ENCODE results near the gene GEMIN8.

The GEMIN8 gene

DNA sequence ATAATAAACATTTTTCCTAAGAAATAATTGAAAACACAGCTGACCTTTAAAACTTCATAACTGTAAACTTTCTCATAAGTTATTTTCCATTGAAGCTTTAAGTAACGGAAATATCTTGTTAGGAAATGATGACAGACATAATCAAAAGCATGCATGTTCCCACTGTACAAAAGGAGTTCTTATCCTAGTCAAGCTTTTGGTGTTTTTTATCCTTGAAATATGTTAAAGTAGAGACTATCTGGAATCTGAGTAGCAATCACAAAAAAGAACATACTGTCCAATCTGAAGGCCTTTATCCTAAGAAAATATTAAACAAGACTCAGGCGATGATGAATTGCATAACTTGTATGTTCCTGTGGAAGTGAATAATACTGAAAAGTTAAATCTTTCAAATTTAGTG is 14.4 kb downstream of the GEMIN8 start:
- FAIRE-seq = no peak

DNA sequence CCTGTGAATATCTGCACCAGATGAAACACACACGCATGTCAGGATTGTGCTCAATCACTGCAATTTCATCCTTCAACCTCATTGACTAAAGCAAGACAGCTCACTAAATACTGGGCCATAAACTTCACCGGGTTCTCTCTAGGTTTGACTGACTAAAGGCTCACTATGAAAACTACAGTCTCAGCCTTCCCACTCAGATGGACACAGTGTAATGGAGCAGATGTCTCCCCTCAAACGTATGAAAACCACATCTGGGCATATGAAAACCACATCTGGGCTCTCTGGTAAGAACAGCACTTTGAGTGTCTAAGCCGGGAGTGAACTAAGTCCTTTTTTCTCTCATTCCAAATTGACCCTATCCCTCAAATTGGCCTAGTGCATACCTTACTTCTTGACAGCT is 15.2 kb downstream of the GEMIN8 start:
- no peak for FAIRE-seq

DNA sequence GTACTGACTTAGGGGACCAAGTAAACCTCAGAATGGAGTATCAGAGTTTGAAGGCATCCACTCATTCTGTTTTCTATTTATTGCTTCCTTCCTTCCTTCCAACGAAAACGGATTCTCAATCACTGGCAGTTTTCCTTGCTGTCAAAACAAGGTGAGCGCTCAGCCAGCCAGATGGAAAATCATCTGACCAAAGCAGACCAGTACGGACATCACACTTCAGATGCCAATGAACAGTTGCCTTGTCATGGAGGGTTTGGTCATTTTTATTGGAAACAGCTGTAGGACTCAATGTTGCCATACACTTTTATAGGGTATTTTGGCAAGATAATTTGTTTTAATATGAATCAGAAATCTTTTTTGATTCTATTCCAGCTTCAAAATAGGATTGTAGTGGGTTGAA is 16.6 kb downstream of the GEMIN8 start:
- FAIRE-seq = no peak

DNA sequence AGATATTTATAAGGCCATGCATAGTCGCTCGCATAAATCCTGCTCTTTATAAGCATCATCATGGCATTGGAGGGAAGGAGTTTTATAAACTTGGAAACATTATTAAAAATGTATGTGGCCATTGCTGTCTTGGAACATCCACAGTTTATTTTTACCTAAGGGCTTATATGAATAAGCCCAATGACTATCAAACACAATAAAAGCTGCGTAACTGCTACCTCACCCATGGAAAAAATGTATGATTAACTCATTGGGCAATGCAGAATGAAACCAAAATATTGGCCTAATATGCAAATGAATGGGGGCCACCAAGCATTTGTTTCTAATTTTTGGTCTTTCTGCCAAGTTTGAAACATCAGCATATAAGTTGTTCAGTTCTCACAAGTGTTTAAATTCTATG is 19.1 kb downstream of the GEMIN8 start:
- no peak for FAIRE-seq

DNA sequence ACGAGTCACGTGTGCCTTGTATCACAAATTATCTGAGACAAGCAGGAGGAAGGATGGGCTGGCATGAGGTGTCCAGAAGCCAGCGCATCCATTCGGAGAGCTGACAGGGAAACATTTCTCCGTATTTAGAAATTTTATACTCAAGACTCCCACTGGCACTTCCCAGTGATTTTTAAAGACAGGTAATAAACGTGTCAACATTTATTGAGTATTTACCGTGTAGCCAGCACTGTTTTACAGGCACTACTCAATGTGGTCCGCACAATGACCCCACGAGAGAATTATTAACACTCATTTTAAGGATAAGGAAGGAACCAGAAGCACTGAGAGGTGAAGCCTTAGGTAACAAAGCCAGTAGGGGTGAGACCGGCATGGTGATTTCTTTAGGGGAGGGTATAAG is 23.2 kb downstream of the GEMIN8 start:
- no peak for FAIRE-seq

DNA sequence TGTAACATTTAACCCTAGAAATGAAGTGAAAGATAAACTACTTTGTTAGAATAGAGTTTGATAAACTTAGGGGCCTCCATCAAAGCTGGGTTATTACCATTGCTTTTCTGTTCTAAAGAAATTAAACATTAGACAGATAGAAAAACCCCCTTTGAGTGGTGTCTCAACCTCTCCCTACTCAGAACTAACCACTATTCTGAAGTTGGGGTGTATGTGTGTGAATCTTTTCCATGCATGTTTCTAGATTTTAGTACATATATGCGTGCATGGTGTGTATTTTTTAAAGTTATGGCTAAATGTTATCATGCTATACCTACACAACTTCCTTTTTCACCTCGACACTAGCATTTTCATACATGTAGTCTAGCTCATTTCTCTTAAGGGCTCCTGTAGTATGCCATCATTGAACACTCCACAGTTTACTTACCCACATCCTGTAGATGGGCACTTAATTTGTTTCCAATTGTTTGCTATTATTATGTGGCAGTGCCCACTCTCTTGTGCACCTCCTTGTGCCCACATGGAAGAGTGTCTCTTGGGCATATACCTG is 25.7 kb downstream of the GEMIN8 start:
- FAIRE-seq = no peak

DNA sequence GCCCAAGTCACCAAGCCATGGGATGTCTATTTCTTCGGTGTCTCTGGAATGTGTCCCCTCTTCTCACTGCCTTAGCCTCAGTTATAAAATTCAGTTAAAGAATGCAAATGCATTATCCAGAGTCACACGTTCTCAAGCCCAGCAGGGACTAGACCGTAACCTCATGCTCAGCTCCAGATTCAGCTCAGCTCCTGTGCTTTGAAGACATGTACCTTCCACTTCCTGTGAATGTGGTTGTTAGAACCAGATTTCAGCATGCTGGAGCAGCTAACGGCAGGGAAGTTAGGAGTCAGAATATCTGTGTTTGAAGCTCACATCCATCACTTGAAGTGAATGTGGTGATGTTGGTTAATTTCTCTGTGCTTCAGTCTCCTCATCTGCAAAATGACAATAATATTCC is 26.7 kb downstream of the GEMIN8 start:
- FAIRE-seq = no peak

DNA sequence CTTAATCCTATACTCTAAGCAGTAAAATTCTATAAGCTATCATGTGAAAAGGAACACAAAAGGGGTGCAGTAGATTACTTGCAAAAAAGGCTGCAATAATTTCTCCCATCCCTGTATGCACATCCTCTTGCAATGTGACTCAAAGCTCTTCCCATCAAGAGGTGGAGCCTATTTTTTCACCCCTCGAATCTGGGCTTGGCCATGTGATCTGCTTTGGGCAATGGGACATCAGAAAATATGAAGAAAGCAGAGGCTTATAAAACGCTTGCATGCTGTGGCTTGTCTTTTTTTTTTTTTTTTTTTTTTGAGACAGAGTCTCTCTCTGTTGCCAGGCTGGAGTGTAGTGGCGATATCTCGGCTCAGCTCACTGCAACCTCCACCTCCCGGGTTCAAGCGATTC is 33.0 kb downstream of the GEMIN8 start:
- FAIRE-seq = no peak

DNA sequence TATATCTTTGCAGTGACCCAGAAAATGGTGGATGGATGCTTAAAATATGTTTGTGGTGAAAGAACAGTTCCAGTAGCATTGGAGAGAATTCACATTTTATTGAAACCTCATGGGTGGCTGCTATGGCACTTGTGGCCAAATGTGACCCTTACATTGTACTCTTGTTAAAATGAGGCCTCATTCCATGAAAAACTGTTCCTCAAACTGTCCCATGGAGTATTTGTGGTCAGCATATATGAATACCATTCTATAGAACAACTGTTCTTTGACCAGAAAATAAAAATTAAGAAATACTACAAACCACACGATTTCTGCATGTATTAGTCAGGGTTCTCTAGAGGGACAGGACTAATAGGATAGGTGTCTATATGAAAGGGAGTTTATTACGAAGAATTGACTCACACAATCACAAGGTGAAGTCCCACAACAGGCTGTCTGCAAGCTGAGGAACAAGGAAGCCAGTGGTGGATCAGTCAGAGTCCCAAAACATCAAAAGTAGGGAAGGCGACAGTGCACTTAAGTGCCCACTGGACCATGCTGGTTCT is 35.1 kb downstream of the GEMIN8 start:
- FAIRE-seq = no peak

DNA sequence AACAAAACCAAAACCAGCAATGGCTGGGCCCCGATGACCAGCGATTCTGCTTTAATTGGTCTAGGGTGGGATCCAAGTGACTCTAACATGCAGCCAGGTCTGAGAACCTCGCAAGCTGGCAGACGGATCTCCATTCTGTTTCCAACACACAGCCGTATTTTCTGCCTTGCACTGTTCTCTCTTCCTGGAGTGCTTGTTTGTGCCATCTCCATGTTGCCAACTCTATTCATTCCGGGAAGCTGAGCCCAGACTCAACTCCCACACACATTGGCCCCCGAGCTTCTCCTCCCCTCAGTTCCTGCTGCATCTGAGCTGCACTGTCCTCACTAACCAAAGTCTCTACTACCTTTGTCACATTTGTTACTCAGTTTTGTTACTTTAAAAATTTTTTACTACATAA is 35.6 kb downstream of the GEMIN8 start:
- FAIRE-seq = no peak

DNA sequence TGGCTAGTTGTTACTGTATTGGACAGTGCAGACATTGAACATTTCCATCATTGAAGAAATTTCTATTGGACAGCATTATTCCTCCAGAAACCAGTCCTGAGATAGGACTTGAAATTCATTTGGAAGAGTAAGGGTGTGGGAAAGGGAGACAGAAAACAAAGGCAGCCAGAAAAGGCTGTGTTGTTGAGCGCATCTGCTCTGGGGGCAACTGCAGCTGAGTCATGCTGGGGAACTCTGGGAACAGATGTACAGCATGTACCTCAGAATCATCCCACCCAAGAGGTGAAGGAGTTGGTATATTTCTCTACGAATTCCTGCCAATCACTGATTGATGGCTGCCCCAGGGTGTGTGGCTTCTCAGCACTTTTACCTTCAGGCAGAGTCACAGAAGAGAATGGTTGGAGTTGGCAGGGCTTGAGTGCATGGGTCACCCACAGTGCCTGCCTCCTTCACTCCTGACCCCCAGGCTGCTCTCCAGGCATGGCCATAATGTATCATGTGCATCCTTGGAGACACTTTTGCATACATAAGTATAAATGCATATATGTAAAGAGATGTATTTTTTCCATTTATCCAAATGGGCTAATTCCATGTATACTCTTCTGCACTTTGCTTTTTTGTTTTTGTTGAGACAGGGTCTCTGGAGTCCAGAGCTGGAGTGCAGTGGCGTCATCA is 39.4 kb downstream of the GEMIN8 start:
- FAIRE-seq = no peak

DNA sequence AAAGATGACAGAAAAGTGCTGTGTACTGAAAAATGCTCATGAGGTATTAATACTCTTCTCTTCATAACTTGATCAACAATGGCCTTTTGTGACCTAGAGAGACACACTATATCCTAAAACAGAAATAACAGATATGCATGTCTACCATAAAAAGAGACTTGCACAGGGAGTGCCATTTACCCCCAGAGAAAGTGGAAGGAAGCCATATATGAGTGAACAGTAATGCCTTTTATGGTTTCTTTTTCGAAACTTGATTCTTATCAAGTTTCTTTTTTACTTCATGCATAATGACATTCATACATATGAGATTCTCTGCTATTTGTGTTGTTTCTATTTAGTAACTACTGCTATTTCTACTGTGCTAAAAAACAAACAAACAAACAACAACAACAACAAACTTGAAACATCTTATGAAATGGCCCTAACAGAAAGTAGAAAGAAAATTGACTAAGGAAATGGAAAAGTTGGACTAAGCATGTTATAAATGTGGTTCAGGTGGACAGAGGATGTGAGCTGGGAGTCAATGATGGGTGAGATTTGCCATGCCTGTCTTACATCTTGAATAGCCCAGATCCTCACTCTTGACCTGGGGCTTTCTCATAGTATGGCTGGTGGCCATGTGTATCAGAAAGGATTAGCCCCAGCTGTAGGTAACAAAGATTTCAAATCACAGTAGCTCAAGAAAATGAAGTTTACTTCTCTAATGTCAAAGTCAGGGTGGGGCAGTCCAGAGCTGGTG is 43.8 kb downstream of the GEMIN8 start:
- no peak for FAIRE-seq

DNA sequence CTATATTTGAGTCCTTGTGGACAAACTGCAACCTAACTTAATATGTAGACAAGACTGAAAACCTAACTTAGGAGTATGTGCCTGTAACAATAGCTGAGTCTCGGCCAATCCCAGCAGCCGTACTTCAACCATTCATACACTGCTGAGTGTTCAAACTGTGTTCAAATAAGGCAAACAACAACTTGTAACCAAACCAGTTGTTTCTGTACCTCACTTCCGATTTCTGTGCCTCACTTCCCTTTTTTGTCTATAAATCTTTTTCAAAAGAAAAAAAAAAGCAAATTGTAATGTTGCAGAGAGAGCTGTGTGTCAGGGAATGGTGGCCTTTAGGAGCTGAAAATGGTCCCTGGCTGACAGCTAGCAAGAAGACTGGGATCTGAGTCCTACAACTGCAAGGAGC is 46.0 kb downstream of the GEMIN8 start:
- no peak for FAIRE-seq

DNA sequence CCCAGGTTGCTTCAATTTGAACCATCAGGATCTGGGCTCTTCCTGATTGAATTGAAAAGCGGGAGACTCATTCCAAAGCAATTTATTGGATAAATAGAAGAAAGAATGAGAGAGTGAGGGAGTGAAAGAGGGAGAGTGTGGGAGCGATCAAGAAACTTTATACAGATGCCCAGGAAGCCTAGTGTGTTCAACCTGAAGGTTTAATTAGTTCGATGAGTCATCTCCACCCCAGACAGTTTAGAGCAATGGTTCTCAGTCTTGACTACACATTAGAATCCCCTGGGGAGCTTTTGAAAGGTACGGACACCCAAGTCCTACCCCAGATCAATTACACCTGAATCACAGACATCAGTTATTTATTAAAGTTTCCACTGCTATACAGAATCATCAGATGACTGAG is 61.5 kb downstream of the GEMIN8 start:
- no peak for FAIRE-seq

DNA sequence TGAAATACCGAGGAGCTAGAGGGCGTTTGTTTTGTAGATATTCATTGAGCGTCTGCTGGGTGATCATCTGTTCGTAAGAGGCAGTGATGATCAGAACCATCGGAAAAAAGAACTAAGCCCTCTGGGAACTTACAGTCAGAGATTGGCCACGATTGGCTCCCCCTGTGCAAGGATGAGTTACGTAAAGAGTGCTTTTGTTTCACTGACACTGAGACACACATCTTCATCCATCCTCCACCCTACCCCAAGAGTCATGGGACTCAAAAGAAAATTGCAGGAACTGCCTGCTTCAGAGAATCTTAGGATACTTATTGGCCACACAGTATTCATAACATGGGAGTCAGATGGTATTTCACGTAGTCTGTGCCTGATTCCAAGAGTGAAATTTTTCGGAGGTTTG is 62.1 kb downstream of the GEMIN8 start:
- no peak for FAIRE-seq

DNA sequence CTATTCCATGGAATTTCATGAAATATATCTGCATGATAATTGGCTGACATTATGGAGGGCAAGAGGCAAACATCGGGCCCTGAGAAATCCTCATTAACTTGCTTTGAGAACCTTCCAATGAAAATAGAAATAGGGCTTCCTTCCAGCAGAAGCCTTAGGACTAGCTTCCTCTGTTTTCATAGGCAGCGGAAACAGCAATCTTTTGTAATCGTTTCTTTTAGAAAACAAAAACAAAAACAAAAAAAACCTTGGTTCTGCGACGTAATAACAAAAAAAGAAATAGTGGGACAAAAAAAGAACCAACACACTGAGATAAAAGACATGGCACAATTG is 62.9 kb downstream of the GEMIN8 start:
- no peak for FAIRE-seq

DNA sequence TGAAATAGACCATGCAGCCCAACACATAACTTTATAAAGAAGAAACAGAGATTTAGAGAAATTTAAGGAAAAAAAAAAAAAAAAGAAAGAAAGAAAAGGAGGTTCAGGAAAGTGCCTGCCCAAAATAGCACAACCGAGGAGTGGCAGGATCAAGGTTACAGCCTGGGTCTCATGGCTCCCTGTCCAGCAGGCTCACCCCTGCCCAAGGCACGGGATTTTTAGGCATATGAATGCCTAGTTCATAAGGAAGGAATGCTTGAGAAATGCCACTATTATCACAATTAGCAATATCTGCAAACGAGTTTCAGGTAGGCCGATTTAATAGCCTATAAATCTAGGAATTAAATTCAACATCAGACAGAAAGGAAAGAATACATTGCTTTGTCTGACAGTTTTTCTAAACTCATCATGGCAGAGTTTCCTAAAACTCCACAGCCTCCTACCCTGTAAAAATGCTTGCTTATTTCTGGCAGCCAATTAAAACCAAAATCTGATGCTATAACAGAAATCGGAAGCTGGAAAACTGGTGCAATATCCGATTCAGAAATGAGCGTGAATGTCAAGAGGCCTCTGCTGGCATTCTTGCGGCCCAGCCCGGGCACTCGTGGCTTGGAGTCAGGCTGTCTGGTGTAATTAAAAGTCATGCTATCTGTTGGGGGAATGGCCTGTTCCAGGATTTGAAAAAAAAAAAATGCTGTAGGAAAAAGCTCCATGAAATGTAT is 63.5 kb downstream of the GEMIN8 start:
- FAIRE-seq = no peak

DNA sequence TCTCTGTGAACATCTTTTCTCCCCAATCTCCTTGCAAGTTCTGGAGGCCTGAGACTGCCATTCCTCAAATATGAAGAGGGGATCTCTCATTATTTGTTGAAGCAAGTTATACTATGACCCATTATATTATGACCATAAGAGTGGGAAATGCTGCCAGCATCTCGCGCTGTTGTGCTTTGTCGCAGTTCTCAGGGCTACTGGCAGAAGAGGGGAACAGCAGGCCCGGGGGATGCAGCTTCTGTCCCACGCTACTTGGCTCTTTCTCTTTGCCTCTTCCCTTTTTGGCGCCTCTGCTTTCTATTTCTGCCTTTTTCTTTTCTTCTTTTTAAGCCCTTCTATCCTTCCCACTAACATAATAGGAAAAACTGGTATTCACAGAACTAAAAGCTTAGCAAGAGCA is 64.2 kb downstream of the GEMIN8 start:
- FAIRE-seq = no peak

DNA sequence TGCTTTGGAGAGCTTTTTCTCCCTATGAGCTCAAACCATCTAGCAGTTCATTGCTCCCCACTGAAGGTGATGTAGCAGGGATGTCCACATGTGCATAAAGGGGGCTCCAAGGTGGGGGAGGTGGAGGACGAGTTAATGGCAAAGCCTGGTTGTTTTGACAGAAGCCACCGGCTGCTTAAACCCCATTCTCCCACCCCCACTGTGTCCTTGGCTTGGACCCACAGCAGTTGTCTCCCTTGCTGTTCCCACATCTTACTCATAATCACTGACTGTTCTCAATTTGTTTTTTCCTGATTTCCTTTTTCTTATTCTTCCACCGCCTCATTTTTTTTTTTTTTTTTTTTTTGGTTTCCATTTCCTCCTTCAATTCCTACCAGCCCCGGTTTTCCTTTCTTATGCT is 72.7 kb downstream of the GEMIN8 start:
- FAIRE-seq = no peak
